Activated effector memory CD4-positive, alpha-beta T cell treated with anti-CD3 and anti-CD28 coated beads, Interleukin-2, amount 50 U/mL, for 16 hours (primary cell): ENCODE measurements around the gene SNRPF.

Experiments
- DNase-seq: peaks from one replicate; pipeline ENCODE4 v3.0.0-alpha.2; 2020

The SNRPF gene

DNA sequence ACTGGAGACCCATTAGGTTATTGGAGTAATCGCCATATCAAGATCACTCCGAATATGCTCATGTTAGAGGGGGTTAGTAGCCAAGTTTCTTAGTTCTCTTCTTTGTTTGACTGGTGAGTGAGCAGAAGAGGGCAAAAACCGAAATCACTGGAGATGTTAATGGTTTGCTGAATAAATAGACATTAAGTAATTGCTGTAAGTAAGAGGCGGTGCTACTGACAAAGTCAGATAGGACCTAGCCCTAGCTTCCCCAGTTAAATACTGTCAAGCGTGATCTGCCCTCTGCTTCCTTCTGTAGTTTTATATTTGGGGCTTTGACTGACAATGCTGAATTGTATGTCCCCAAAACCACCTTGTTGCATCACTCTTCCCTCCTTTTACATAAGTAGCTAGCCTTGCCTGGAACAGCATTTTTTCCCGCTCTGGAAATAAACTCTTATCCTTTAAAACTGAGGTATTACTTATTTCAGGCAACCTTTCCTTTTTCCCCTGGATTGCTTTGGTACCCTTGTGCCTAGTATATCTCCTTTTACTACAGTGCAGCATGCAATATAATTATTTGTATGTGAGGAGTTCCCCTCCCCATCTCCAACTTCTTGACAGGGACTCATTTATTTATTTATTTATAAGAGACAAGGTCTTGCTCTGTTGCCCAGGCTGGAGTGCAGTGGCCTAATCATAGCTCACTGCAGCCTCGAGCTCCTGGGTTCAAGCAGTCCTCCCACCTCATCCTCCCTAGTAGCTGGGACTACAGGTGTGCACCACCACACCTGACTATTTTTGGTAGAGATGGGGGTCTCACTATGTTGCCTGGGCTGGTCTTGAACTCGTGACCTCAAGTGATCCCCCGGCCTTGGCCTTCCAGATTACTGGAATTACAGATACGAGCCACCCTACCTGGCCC, 1.4 kb downstream of the SNRPF start:
- no peak for DNase-seq

DNA sequence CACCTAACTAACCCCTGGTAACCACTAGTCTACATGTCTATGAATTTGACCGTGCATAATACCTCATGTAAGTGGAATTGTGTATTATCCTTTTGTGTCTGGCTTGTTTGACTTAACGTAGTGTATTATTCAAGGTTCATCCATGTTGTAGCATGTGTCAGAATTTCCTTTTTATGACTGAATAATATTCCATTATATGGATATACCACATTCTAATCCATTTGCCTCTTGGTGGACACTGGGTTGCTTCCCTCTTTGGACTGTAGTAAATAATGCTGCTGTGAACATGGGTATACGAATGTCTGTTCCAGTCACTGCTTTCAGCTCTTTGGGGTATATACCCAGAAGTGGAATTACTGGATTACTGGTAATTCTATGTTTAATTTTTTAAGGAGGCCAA, 3.3 kb downstream of the SNRPF start:
- DNase-seq = no peak

DNA sequence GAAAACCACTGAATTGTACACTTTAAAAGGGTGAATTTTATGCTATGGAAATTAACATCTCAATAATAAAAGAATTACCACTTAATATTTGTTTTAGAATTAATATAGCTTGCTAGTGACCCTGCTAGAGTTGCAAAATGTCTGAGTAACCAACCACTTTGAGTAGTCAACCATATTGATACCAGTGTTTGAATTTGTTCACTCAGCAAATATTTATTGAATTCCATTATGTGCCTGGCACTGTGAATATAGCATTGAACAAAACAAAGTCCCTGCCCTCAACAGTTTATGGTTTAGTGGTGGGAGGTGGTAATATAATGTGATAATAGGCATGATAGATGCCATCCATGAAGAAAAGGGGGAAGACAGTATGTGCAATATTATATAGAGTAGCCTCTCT, 4.6 kb downstream of the SNRPF start:
- DNase-seq = no peak

DNA sequence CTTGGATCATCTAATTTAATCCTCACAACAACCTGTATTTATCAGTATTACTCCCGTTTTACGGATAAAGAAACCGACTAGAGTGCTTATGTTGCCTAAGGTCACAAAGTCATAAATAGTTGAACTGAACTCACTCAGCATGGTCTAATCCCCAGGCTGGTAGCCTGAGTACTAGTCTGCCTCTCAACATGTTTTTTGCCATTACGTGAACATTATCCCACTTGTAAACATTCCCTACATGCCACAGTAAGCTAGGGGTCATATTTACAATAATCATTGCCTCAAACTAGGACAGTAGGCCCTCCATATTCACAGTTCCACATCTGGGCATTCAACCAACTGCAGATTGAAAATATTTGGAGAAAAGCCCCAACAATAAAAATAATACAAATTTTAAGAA, 12.1 kb downstream of the SNRPF start:
- no peak for DNase-seq

DNA sequence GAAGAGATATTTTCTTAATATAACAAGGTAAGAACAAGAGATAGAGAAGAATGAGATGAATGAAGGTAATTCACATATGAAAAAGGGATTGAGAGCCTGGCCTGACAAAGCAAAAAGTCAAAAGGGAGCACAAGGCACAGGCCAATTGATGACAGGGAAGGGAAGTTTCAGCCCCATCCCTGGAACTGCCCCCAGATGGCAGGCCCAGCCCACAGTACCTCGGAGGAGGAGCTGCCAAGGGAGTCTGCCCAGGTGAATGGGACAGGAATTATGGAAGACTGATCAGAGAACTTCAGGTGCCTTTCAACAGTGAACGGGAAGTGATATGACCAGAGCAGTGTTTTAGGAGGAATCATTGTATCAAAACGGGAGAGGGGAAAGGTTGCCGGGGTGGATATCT, 15.7 kb downstream of the SNRPF start:
- no peak for DNase-seq

DNA sequence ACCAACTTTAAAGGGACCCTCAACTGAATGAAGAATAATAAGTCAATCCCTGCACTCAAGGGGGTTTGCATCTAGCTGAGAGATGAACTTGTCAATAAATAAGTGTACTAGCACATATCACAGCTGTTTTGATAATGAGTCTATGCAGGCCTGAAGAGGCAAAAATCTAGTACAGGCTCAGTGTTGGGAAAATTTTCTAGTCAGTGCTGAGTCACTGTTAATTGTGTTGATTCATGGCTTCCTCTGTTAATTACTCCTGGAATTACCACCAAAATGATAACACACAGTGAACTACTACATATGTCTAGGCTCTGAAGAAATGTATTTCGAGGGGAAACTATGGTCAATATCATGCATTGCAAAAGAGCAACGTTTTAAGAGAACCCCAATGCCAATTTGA, 18.9 kb downstream of the SNRPF start:
- DNase-seq = no peak

DNA sequence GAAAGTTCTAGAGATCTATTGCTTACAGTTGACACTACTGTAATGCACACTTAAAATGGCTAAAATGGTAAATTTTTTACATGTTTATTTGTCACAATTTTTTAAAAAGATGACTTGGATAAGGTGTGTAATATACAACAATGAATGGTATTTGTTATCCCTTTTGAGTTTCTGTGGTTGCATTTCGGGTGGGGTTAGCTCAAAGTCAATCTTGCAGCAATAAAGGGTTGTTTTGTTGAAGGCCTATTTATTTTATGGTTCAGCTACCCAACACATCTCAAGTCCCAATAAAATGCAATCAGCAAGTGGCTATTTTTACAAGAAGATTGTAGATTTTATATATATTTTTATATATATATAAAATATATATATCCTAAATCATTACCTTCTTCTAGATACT, 22.1 kb downstream of the SNRPF start:
- DNase-seq = no peak

DNA sequence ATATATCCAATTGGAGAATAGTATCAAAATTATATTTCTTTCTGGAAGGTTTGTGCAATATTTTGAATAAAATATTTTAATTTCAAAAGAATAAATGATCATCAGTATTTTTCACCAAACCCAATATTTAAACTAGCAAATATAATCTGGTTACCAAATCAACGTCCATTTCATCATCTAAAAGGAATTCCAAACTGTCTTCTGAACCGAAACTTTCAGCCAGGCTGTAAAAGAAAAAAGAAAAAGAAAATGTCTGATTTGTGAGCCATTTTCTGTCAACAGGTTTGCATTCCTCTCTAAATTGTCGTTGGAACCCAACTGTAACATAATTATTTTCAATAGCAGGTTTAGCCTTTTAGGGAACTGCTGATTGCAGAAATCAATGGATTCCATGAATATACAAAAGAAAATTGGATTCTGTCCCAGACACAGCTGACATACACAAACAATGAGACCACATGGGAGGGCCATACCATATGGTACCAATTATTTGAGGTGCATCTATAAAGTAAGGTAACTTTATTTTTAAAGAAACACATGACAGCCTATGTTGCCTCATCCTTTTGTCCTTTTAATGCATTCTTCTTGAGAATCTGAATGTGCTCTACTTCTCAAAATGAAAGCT, 22.7 kb downstream of the SNRPF start:
- no peak for DNase-seq

DNA sequence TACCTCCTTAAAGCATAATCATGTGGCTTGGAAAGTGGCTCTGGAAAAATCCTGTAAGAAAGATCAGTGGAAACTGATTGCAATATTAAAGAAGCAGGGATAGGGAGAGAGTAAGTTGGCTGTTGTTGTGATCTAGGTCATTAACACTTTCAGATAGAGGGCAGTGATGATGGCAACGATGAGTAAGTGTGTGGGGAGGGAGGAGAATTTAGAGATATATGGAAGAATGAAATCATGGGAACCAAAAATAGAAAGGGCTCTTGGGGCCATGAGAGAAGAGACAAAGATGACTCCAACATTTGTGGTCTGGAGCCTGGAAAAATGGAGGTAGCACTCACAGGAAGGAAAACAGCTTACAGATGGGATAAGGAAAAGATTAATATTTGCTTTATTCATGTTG, 23.3 kb downstream of the SNRPF start:
- DNase-seq = no peak

DNA sequence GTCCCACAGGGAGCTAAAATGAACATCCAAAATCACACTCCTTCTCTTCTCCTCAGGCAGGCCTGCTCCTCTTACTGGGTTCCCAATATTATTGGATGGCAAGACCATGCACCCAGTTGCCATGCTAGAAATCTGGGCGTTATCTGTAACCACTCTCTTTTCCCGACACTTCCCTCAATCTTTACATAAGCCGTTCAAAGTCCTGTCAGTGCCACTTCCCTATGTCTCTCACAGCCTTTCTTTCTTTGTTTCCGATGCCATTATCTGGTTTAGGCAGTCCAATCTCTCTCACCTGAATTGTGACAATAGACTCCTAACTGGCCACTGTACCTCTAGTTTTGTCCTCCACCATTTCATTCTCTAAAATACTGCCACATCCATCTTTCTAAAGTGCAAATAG, 24.1 kb downstream of the SNRPF start:
- no peak for DNase-seq

DNA sequence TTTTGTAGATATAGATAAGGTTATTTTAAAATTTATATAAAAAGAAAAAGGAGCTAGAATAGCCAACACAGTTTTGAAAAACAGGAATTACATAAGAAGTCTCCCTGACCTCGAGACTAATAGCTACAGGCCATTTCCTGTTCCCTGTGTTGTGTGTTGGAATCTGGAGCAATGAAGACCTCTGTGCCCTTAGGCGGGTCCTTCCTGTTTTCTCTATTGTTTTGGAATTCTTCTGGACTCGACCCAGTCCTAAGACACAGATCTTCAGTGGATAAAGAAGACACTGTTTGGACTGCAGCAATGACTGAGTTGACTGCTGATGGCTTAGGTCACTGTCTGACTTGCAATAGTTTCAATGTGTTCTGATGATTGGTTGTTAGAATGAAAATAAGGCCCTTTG, 26.2 kb downstream of the SNRPF start:
- no peak for DNase-seq

DNA sequence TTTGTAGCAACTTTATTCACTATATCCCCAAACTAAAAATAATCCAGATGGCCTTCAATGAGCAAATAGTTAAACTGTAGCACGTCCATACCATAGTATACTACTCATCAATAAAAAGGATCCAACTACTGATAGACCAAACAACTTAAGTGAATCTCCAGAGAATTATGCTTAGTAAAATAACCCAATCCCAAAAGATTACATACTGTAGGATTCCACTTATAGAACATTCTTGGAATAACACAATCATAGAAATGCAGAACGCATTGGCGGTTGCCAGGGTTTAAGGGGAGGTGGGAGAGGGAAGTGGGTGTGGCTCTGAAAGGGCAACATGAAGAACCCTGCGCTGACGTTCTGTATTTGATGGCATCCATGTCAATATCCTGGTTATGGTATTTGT, 28.6 kb downstream of the SNRPF start:
- no peak for DNase-seq

DNA sequence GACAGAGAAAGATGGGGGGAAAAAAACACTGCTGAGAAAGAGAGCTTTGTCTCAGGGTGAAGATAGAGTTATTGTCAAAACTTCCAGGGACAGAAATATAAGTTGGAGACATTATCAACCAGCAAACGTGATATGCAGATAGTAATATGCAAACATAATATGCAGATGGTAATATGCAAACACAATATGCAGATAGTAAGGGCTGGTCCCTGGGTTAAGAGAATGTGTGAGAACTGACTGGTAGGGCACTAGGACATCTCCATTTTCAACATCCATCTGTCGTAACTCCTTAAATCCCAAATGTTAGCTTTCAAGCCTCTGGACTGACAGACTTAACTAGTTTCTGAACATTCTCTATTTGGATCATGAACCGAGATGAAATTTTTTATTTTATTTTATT, 32.2 kb downstream of the SNRPF start:
- no peak for DNase-seq

DNA sequence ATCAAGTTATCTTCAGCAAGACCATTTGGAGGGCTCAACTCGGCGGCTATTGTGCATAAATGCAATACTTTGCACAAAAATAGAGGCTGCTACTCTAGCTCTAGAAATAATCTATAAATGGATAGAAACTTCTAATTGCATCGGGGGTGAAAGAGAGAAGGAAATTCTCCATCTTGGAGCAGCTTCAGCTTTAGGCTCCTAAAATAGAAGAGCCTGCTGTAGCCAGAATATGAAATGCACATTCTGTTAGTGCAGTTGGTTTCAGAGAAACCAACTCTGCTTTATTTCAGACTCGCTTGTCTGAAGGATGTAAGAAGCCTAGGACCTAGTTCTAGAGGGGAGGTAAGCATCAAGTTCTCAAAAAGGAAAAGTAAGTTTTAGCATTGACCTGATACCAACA, 38.1 kb downstream of the SNRPF start:
- no peak for DNase-seq

DNA sequence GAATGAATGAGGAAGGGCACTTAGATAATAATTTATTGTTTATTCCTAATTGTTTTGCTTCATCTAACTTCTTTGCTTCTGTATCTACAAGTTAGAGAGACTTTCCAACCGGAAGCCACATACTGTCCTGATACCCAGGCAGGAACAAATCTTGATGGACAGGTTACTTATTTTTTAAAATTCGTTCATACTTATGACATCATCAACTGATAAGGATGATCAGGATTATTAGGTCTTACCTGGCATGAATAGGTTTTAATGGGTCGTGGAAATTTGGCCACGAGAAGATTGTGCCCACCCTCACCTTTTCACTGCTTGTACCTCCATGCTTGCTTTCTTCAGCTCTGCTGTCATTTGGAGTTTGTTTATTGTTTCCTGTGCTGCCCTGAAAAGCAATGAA, 39.3 kb downstream of the SNRPF start:
- DNase-seq = no peak

DNA sequence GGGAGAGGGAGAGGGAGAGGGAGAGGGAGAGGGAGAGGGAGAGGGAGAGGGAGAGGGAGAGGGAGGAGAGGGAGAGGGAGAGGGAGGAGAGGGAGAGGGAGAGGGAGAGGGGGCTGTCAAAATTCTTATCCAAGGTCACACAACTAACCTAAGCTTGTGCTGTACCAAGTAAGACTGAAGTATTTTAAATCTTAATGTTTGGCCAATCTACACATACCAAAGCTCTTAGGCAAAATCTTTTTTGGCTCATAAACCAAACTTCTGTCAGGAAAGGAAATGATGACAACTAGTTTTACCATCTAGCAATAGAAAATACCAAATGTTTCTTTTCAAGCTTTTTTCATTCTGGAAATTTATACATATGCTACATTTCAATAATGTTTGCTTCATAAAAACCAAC, 49.8 kb downstream of the SNRPF start:
- DNase-seq = no peak

DNA sequence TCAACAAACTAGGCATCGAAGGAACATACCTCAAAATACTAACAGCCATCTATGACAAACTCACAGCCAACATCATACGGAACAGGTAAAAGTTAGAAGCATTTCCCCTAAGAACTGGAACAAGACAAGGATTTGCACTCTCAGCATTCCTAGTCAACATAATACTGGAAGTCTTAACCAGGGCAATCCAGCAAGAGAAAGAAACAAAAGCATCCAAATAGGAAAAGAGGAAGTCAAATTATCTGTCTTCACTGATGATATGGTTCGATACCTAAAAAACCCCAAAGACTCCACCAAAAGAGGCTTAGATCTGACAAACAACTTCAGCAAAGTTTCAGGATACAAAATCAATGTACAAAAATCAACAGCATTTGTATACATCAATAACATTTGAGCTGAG, 51.1 kb downstream of the SNRPF start:
- no peak for DNase-seq
